Panc1 (cell line): ENCODE data around the gene PKNOX2. TPM values are rescaled to one million over a fixed set of nuclear protein-coding genes. Genes with fewer than 3 reads are reported as not detected.

Source experiments
- ATAC-seq: fragments of 200-7000 bp; cut with Tn5 transposase; 2 replicates; pipeline ENCODE4 v1.9.1; 2020; ENCODE audit warnings: mild to moderate bottlenecking, moderate library complexity
- BruUV-seq: library from RNA; stranded (reverse); fragments of 400-500 nt; replicated peaks from 2 replicates; lab custom pipeline; 2021; lab: Mats Ljungman, UMichigan
- CTCF ChIA-PET: fragments of 300-600 bp; sonication (Branson Sonifier 250); formaldehyde crosslinking; loops from one replicate; lab custom pipeline; 2022; ENCODE audit warnings: antibody characterized with exemption; lab: Charles Lee
- POLR2A ChIA-PET: fragments of 300-600 bp; sonication (Branson Sonifier 250); formaldehyde crosslinking; loops from one replicate; lab custom pipeline; 2022; ENCODE audit warnings: antibody characterized with exemption; lab: Charles Lee
- DNase-seq: peaks from one replicate; pipeline ENCODE4 v3.0.0-alpha.2; 2010; ENCODE audit warnings: low read depth, low spot score
- H3K27ac ChIP-seq: 2 replicates; pipeline ENCODE4 v1.5.1; 2011; ENCODE audit warnings: mild to moderate bottlenecking, low read length, inconsistent platforms
- H3K27me3 ChIP-seq: fragments of 200-500 bp; sonication (Bioruptor generic); 2 replicates; pipeline ENCODE4 v1.6.0; 2014; ENCODE audit warnings: low read length, inconsistent platforms; ENCODE audit not compliant: control insufficient read depth, insufficient read depth
- H3K36me3 ChIP-seq: fragments of 200-500 bp; sonication (Bioruptor generic); 2 replicates; pipeline ENCODE4 v1.5.1; 2014; ENCODE audit warnings: inconsistent platforms, mild to moderate bottlenecking, low read length, moderate library complexity; ENCODE audit not compliant: control insufficient read depth, insufficient read depth
- H3K4me1 ChIP-seq: 2 replicates; pipeline ENCODE4 v1.5.1; 2011; ENCODE audit warnings: inconsistent platforms, mild to moderate bottlenecking, low read length, moderate library complexity; ENCODE audit not compliant: control insufficient read depth, insufficient read depth
- H3K4me3 ChIP-seq, 2 experiments: 2 replicates each; pipeline ENCODE4 v1.5.1; 2011 to 2012; ENCODE audit warnings: low read depth in 2 of 2, low read length in 2 of 2, mild to moderate bottlenecking in 2 of 2, inconsistent platforms in 1 of 2, moderate library complexity in 1 of 2
- H3K9me3 ChIP-seq: fragments of 200-500 bp; sonication (Bioruptor generic); 2 replicates; pipeline ENCODE4 v1.5.1; 2014; ENCODE audit warnings: low read depth, mild to moderate bottlenecking, inconsistent platforms, low read length, moderate library complexity; ENCODE audit not compliant: control insufficient read depth, insufficient read depth
- POLR2AphosphoS5 ChIP-seq: IDR thresholded peaks from 2 replicates; pipeline ENCODE4 v1.6.1; 2012; ENCODE audit warnings: mild to moderate bottlenecking, low read depth, low read length, moderate library complexity
- SIN3A ChIP-seq: IDR thresholded peaks from 2 replicates; pipeline ENCODE4 v1.6.1; 2012; ENCODE audit warnings: low read depth, mild to moderate bottlenecking, low read length, moderate library complexity, borderline replicate concordance; ENCODE audit not compliant: insufficient read depth
- TCF7L2 ChIP-seq: IDR thresholded peaks from 2 replicates; pipeline ENCODE4 v1.6.1; 2011; ENCODE audit warnings: mild to moderate bottlenecking, low read depth, low read length, inconsistent platforms
- in situ Hi-C: cut with HindIII; loops from 2 replicates; pipeline ENCODE4 v1.10.0; 2016; ENCODE audit warnings: low sequenced_read_pairs, low pct_unique_long_range_greater_than_20kb
- intact Hi-C: fragments of 100-400 bp; cut with micrococcal nuclease; formaldehyde crosslinking; loops from one replicate; pipeline ENCODE4 v1.10.0; 2022; ENCODE audit not compliant: unreplicated experiment
- total RNA-seq: library from RNA; stranded (reverse); gene quantifications from one replicate; pipeline ENCODE4 v1.2.1, GENCODE V29; 2021; ENCODE audit not compliant: unreplicated experiment
- TF ChIP-seq, protein P1 (sequence below), 2 experiments: IDR thresholded peaks; 2 replicates each; pipeline ENCODE4 v1.6.1; 2011 to 2012; ENCODE audit warnings: low read depth in 2 of 2, control low read depth in 1 of 2, low read length in 1 of 2, mild to moderate bottlenecking in 1 of 2, moderate library complexity in 1 of 2; ENCODE audit not compliant: insufficient read depth in 1 of 2
- TF ChIP-seq, protein P2 (sequence below): fragments of 450-650 bp; IDR thresholded peaks from 2 replicates; pipeline ENCODE4 v1.5.1; 2017; ENCODE audit warnings: mild to moderate bottlenecking

Gene PKNOX2
- total RNA-seq, 1 experiment from 2014 or later: not detected

DNA sequence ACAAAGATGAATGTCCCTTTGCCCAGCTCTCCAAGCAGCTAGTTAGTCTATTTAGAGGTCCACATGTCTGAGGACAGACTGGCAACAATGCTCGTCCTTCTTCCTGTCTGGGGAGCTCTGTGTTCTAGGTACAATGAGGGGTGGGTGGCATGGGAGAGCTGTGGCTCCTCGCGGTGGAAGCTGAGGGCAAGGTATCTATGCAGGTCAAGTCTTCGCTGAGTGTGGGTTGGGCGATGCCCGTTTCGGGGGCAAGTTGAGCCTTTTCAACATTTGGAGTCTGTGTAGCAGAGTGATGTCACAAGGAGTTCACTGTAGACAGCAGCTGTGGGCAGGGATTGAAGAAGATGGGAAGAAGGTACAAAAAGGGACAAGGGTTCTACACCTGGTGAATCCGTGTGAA, 168.3 kb downstream of the PKNOX2 start:
- H3K4me3 ChIP-seq: no peak overlapping the region
- ATAC-seq (no peak), DNase-seq (no peak)
- peaks cover 14% of the 10 kb centered on the region for H3K27me3 ChIP-seq
- ChIA-PET CTCF (no interaction called here), POLR2A (no interaction called here)
- no peaks in the 10 kb centered on the region for H3K9me3 ChIP-seq
- no peaks in the 10 kb centered on the region for H3K4me1 ChIP-seq
- in situ Hi-C loops (no loop called here), intact Hi-C loops (no loop called here)
- H3K36me3 ChIP-seq: no peaks in the 10 kb centered on the region
- no peak overlapping the region for H3K27ac ChIP-seq
- TF ChIP-seq, protein P1, sequence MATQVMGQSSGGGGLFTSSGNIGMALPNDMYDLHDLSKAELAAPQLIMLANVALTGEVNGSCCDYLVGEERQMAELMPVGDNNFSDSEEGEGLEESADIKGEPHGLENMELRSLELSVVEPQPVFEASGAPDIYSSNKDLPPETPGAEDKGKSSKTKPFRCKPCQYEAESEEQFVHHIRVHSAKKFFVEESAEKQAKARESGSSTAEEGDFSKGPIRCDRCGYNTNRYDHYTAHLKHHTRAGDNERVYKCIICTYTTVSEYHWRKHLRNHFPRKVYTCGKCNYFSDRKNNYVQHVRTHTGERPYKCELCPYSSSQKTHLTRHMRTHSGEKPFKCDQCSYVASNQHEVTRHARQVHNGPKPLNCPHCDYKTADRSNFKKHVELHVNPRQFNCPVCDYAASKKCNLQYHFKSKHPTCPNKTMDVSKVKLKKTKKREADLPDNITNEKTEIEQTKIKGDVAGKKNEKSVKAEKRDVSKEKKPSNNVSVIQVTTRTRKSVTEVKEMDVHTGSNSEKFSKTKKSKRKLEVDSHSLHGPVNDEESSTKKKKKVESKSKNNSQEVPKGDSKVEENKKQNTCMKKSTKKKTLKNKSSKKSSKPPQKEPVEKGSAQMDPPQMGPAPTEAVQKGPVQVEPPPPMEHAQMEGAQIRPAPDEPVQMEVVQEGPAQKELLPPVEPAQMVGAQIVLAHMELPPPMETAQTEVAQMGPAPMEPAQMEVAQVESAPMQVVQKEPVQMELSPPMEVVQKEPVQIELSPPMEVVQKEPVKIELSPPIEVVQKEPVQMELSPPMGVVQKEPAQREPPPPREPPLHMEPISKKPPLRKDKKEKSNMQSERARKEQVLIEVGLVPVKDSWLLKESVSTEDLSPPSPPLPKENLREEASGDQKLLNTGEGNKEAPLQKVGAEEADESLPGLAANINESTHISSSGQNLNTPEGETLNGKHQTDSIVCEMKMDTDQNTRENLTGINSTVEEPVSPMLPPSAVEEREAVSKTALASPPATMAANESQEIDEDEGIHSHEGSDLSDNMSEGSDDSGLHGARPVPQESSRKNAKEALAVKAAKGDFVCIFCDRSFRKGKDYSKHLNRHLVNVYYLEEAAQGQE (IDR thresholded peaks at IDR 0.05; ENCODE audit: insufficient read depth in 1 of 2, low read depth in 2 of 2, low read length in 1 of 2): no peak
- TF ChIP-seq TCF7L2 (no peak), SIN3A (no peak), POLR2AphosphoS5 (no peak)
- TF ChIP-seq, protein P2, sequence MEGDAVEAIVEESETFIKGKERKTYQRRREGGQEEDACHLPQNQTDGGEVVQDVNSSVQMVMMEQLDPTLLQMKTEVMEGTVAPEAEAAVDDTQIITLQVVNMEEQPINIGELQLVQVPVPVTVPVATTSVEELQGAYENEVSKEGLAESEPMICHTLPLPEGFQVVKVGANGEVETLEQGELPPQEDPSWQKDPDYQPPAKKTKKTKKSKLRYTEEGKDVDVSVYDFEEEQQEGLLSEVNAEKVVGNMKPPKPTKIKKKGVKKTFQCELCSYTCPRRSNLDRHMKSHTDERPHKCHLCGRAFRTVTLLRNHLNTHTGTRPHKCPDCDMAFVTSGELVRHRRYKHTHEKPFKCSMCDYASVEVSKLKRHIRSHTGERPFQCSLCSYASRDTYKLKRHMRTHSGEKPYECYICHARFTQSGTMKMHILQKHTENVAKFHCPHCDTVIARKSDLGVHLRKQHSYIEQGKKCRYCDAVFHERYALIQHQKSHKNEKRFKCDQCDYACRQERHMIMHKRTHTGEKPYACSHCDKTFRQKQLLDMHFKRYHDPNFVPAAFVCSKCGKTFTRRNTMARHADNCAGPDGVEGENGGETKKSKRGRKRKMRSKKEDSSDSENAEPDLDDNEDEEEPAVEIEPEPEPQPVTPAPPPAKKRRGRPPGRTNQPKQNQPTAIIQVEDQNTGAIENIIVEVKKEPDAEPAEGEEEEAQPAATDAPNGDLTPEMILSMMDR: no peak
- no TSS peak for BruUV-seq

GRCh38 chr11:125333354-125334073, 169.0 kb downstream of the PKNOX2 start:
- Histone ChIP-seq H3K9me3 (no peaks in the 10 kb centered on the region), H3K27me3 (peaks cover 13% of the 10 kb centered on the region), H3K4me1 (no peaks in the 10 kb centered on the region), H3K36me3 (no peaks in the 10 kb centered on the region), H3K4me3 (no peak overlapping the region), H3K27ac (no peak overlapping the region)
- intact Hi-C loops: no loop called here
- in situ Hi-C loops: no loop called here
- ChIA-PET POLR2A (interaction anchor here (0.6 kb wide), 1 partner anchor 685 kb away, joined by 6 read pairs; no protein-coding TSS in a partner anchor), CTCF (interaction anchor here (0.6 kb wide), 1 partner anchor 138 kb away, joined by 3 read pairs; no protein-coding TSS in a partner anchor)
- no peak for DNase-seq
- TF ChIP-seq, protein P2: no peak
- TF ChIP-seq, protein P1 (IDR thresholded peaks at IDR 0.05; ENCODE audit: insufficient read depth in 1 of 2, low read depth in 2 of 2, low read length in 1 of 2): no peak
- no peak for TF ChIP-seq SIN3A
- no peak for TF ChIP-seq POLR2AphosphoS5
- TF ChIP-seq TCF7L2: no peak
- no TSS peak for BruUV-seq
- ATAC-seq: no peak
